ENCODE results near the gene GTF2F1.
A peak's percentile ranks its signal among the peaks of the same experiment; 100 is the strongest.

GTF2F1 gene

DNA sequence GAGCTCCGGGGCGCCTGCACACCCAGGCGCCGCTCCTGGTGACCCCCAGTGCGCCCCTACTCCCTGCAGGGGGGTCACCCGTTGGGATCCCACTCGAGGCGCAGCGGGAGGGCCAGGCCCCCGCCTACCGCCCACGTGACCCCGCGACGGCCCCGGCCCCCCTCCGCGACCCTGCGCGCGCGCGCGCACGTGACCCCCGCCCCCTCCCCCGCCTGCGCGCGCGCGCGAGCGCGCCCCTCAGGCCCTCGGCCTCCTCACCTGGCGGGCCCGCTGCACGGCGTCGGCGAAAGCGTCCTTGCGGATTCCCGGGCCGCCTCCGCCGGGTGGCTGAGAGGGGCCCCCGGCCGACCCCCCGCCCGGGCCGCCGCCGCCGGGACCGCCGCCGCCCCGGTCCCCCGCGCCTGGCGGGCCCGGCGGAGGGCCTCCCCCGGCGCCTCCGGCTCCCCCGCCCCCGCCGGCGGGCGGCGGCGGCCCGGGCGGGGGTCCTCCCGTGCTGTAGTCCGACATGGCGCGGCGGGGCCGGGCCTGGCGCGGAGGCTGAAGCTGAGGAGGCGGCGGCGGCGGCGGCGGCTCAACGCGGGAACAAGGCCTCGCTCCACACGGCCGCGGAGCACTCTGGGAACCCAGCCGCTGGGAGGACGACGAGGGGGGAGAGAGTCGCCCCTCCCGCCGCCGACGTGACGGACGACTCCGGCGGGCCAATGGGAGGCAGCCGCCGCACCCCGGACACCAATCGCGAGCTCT, 31.4 kb upstream of the GTF2F1 start, which contains the start of gene KHSRP:
KHSRP (minus strand) TSS at position 617 of the 744 bp plus-strand sequence; CDS start at position 507, 110 bp downstream.
- H3K27me3 Mint-ChIP-seq: no peaks in the 10 kb centered on the region
- peak within 1 kb of the TSS; percentile 92 for H3K27ac Mint-ChIP-seq
- peaks cover 29% of the 10 kb centered on the region for H3K4me1 Mint-ChIP-seq
- peak within 1 kb of the TSS; percentile 93 for H3K4me3 Mint-ChIP-seq
- ATAC-seq (no peak), DNase-seq (peak; percentile 48)
- H3K36me3 Mint-ChIP-seq (ENCODE audit: low read depth): peaks cover 33% of the 10 kb centered on the region
- H3K9me3 Mint-ChIP-seq: no peaks in the 10 kb centered on the region

DNA sequence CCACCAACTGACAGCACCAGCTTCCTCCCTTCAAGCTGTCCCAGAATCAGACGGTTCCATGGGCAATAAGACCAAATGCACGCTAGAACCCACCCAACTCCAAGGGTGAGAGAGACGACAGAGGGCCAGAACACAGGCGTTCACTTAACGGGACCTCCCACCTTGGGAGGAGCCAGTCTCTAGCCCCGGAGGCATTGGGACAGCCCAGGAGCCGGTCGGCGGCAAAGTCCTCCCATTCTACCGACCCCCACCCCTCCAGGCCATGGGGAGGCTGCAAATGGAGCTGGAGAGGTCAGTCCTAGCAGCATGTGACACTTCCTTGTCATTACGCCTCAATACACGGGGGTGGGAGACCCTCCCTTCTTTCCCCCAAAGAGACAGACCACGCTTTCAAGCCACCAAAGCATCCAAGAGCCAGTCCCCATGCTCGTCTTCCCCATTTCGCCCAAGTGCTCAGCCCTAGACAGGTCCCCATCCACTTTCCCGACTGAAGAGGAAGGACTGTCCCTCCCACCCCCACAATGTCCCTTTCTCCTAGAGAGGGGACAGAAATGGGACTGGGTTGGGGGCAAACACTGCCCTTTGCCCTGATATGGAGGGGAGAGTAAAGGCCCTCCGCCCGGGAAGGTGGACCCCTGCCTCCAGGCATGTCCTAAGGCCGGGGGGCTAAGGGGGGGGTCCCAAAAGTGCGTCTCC, 30.7 kb upstream of the GTF2F1 start:
- H3K36me3 Mint-ChIP-seq (ENCODE audit: low read depth): peaks cover 39% of the 10 kb centered on the region
- peaks cover 29% of the 10 kb centered on the region for H3K4me1 Mint-ChIP-seq
- H3K9me3 Mint-ChIP-seq: no peaks in the 10 kb centered on the region
- ATAC-seq (no peak), DNase-seq (peak; percentile 53)
- no peaks in the 10 kb centered on the region for H3K27me3 Mint-ChIP-seq
- peak overlapping the region; percentile 88 for H3K27ac Mint-ChIP-seq
- H3K4me3 Mint-ChIP-seq: peak overlapping the region; percentile 93

DNA sequence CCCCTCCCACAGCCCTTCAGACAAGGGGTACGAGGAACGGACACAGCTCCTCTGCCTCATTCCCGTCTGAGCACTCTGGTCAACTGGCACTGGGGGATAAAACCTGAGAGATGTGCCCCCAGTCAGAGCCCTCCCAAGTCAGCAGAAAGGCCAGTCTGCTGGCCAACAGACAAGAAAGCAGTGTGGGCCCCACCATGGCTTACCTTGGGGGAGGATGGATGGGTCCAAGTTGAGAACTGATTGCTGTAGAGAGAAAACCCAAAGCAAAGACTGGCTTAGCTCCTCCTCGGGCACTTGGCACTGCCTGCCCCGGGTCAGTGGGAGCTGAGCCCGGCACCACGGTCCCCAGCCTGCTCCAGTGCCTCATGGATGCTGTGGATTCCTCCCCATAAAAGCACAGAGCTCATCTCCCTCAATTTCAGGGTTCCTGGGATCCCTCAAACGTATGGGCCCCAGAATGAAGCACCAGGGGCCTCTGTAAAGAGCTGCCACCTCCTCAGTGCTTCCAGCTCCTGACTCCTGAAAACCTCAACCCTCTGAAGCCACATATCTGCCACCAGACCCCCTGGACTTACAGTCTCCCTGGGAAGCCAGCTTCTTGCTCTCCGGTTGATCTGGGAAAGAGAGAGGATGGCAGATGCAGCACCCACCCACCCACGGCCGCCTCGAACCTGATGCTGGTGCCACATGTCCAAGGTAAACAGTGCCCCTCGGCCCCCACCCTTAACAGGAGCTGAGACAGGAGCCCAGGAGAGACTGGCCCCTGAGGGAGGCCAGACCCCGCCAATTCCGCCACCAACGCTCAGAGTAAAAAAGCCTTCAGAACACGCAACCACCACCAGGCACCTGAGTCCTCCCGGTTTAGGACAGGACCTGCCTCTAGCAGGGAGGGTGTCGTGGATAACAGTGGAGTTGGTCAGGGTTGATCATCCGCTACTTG, 28.4 kb upstream of the GTF2F1 start:
- H3K27me3 Mint-ChIP-seq: no peaks in the 10 kb centered on the region
- ATAC-seq (no peak), DNase-seq (no peak)
- peaks cover 29% of the 10 kb centered on the region for H3K4me1 Mint-ChIP-seq
- no peak overlapping the region for H3K4me3 Mint-ChIP-seq
- no peaks in the 10 kb centered on the region for H3K9me3 Mint-ChIP-seq
- no peak overlapping the region for H3K27ac Mint-ChIP-seq
- H3K36me3 Mint-ChIP-seq (ENCODE audit: low read depth): peaks cover 50% of the 10 kb centered on the region

DNA sequence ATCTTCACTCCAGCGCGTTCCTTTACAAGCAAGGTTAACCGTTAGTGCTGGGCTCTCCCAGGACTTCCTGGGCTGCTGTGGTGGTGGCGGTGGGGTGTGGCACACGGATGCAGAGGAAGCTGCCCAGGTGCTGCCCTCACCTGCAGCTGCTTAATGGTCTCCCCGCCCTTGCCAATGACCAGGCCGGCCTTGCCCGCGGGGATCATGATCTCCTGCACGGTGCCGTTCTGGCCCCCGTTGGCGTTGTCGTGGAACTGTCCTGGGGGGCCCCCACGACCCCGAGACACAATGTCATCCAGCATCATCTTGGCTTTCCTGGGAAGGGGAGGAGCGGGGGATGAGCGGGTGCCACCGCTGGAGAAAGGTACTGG, 25.6 kb upstream of the GTF2F1 start:
- no peak for DNase-seq

DNA sequence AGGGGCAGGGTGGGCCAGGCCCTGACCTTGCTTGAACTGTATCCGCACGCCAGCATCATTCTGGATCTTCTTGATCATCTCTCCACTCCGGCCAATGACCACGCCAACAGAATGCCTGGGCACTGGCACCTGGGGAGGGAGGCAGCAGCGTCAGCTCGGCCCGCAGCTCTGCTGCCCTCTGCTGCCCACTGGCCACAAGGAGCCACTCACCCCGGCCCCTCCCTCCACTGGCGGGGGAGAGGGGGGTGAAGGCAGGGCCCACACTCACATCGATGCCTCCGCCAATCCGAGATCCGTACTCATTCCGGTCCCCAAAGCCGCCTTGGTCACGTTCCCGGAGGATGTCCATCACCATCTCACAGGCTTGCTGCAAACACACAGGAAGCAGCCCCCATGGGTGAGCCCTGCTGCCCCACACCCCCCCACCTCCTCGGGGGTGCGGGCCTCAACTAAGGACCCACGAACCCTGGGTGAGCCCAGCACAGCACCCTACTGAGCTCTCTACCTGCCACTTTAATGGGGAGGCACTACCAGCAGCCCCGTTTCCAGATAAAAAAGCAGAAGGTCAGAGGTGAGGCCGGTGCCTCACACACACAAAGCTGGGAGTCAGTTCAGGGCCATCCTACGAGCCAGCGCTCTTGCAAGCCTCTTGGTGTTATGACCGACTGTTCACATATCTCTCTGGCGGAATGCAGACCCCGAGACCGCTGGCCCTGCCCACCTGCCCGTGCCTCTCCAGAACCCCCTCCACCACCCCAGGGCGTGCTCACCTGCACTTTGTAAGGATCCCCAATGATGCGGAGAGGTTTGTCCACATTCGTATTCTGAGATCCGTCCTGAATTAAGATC, 25.0 kb upstream of the GTF2F1 start:
- H3K36me3 Mint-ChIP-seq (ENCODE audit: low read depth): peaks cover 54% of the 10 kb centered on the region

More for the DNA sequence above, 25.6 kb upstream of the GTF2F1 start:
- Mint-ChIP-seq H3K4me1 (peaks cover 17% of the 10 kb centered on the region), H3K27ac (no peak overlapping the region), H3K27me3 (no peaks in the 10 kb centered on the region), H3K36me3 (ENCODE audit: low read depth) (peaks cover 58% of the 10 kb centered on the region), H3K4me3 (no peak overlapping the region), H3K9me3 (no peaks in the 10 kb centered on the region)
- ATAC-seq: no peak

DNA sequence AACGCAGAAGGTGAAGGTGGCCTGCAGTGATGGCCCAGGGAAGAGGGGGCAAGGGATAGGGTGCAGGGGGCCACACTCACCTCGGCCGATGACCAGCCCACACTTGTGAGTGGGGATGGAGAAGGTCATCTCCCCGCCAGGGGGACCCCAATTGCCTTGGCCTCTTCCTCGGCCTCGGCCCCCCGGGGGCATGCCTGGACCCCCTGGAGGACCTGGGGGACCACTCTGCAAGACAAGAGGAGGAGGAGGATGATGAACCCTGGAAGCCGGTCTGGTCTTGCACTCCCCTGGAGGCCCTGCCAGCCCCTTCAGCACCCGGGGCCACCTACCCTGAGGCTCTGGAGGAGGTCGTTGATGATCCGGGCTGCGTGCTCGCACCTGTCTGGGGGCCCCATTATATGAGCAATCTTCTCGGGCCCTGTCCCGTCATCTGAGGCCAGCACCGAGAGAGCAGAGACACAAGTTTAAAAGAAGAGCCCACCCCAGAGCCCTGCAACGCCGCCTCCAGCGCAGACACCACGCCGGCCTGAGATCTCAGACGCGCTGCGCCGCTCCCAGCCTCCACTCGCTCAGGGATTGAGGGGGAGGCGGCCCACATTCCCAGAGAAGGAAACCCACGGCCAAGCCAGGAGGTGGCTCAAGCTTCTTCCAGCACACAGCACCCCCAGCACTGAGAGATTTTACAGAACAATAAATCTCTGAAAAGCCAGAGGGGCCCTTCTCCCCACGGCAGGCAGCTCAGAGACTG, 23.9 kb upstream of the GTF2F1 start:
- Mint-ChIP-seq H3K9me3 (no peaks in the 10 kb centered on the region), H3K4me1 (peaks cover under 1% of the 10 kb centered on the region), H3K27ac (no peak overlapping the region), H3K4me3 (no peak overlapping the region), H3K27me3 (no peaks in the 10 kb centered on the region), H3K36me3 (ENCODE audit: low read depth) (peaks cover 45% of the 10 kb centered on the region)
- DNase-seq: no peak
- no peak for ATAC-seq

More for the DNA sequence above, 25.0 kb upstream of the GTF2F1 start:
- no peak overlapping the region for H3K27ac Mint-ChIP-seq
- no peaks in the 10 kb centered on the region for H3K9me3 Mint-ChIP-seq
- H3K4me1 Mint-ChIP-seq: peaks cover 11% of the 10 kb centered on the region
- H3K27me3 Mint-ChIP-seq: no peaks in the 10 kb centered on the region
- no peak overlapping the region for H3K4me3 Mint-ChIP-seq
- no peak for DNase-seq
- no peak for ATAC-seq

DNA sequence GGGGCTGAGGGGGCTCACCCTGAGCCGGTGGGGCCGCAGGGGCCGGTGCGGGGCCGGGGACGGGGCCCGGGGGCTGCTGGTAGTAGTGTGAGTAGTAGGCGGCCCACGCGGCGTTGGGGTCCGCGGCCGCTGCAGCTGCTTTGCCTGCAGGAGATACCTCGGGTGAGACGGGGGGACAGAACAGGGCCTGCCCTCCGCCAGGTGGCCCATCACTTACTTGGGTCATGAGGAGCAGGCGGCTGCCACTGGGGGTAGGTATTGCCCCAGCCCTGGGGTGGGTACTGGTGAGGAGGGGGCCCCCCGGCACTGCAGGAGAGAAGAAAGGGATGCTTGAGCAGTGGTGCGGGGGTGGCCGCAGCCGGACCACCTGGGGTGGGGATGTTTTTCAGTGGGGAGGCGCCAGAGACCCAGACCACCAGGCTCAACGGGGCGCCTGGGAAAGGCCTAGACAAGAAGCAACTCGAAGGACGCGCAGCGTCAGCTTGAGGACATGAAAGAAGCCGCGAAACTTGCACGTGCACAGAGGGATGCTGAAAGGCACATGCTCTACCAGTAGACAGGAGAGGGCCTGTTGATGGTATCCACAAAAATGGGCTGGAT, 22.7 kb upstream of the GTF2F1 start:
- no peaks in the 10 kb centered on the region for H3K9me3 Mint-ChIP-seq
- no peak overlapping the region for H3K4me3 Mint-ChIP-seq

DNA sequence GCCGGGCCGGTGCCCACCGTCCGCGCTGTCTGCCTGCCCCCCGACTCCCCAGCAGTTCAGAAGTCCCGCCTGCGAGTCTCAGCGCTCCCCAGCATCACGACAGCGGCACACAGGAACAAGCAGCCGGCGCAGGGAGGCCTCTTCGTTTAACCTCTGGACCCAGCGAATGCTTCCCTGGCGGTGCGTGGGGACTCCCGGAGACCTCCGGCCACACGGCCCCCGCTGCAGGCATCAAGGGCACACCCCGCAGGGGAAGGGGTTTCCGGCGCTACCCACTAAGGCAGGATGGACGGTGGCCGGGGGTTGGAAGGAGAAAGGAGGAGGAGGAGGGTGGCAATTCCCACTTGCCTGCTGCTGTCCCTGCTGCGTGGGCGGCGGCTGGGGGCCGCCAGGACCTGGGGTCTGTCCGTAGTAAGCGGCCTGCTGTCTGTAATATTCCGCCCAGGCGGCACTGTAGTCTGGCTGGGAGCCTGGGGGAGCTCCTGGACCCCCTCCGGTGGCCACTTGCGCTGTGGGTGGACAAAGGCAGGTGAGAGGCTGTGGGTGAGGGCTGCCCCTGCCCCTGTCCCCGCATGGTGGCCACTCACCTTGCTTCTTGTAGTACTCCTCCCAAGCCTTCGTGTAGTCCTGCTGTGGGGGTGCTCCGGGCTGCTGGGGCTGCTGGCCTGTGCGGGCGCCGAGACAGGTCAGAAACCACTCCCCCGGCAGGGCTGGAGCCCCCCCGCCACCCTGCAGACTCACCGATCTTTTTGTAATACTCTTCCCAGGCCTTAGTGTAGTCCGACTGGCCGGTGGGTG, 22.0 kb upstream of the GTF2F1 start:
- H3K9me3 Mint-ChIP-seq: no peaks in the 10 kb centered on the region
- ATAC-seq (no peak), DNase-seq (no peak)
- H3K27ac Mint-ChIP-seq: no peak overlapping the region
- no peaks in the 10 kb centered on the region for H3K27me3 Mint-ChIP-seq
- H3K4me3 Mint-ChIP-seq: no peak overlapping the region
- H3K36me3 Mint-ChIP-seq (ENCODE audit: low read depth): peaks cover 31% of the 10 kb centered on the region
- no peaks in the 10 kb centered on the region for H3K4me1 Mint-ChIP-seq

More for the DNA sequence above, 22.7 kb upstream of the GTF2F1 start:
- Mint-ChIP-seq H3K27me3 (no peaks in the 10 kb centered on the region), H3K4me1 (no peaks in the 10 kb centered on the region), H3K36me3 (ENCODE audit: low read depth) (peaks cover 38% of the 10 kb centered on the region), H3K27ac (no peak overlapping the region)
- DNase-seq (no peak), ATAC-seq (no peak)

DNA sequence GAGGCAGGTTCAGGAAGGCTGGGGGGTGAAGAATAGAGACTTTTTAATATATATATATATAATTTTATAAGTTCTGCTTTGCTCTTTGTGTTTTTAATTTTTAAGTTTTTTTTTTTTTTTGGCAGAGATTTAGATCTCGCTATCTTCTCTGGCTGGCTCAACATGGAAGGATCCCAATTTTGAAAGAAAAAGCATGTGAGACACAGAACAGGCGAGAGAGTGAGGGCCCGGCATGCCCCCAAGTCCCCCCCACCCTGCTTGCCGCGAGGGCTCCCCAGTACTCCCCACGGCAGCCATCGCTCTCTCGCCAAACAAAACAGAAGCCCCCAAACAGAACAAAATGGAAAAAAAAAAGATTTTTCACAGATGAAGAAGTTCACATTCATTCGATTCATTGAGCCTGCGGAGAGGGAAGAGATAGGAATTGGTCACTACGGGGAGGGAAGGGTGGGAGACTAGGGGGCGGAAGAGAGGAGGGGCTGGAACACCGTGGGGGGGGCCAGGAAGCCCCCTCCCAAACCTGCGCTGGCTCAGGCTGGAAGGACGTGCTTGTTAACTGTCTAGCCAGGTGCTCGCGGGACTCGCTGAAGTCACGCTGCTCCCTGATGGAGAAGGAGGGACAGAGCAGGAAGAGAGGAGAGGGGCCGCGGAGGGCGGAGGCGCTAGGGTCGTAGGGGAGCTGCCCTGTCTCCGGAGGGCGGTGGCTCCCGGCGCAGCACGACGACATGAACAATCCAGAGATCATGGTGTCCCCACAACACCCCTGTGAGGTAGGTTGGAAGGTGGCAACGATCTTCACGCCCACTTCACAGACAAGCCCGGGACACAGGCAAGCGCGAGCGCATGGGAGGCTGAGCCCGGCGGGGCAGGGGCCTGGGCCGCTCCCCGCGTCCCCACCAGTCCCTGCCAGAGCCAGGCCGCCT, 21.0 kb upstream of the GTF2F1 start:
- no peak for DNase-seq
- ATAC-seq: no peak
- Mint-ChIP-seq H3K27me3 (no peaks in the 10 kb centered on the region), H3K9me3 (no peaks in the 10 kb centered on the region), H3K36me3 (ENCODE audit: low read depth) (peaks cover 24% of the 10 kb centered on the region), H3K27ac (no peak overlapping the region), H3K4me3 (no peak overlapping the region), H3K4me1 (no peaks in the 10 kb centered on the region)

DNA sequence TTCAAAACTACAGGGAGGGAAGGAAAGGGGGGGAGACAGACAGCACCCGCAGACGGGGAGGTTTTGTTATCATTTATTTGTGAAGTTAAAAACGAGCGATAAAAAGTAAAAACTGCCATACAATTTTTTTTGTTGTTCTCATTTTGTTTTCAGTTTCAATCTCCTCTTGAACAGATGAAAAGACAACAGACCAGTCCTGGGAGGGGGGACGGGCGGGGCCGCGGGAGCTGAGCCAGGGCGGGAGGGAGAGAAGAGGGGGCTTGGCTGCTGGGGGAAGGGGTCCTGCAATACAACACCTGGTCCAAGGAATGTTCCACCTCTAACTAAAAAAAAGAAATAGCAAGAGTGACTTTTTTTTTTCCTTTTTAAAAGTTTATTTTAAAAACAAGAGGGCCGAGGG, 20.3 kb upstream of the GTF2F1 start:
- no peak for DNase-seq
- H3K27me3 Mint-ChIP-seq: no peaks in the 10 kb centered on the region
- H3K36me3 Mint-ChIP-seq (ENCODE audit: low read depth): peaks cover 17% of the 10 kb centered on the region
- H3K4me1 Mint-ChIP-seq: no peaks in the 10 kb centered on the region
- no peak for ATAC-seq
- no peaks in the 10 kb centered on the region for H3K9me3 Mint-ChIP-seq
- H3K4me3 Mint-ChIP-seq: no peak overlapping the region
- no peak overlapping the region for H3K27ac Mint-ChIP-seq

DNA sequence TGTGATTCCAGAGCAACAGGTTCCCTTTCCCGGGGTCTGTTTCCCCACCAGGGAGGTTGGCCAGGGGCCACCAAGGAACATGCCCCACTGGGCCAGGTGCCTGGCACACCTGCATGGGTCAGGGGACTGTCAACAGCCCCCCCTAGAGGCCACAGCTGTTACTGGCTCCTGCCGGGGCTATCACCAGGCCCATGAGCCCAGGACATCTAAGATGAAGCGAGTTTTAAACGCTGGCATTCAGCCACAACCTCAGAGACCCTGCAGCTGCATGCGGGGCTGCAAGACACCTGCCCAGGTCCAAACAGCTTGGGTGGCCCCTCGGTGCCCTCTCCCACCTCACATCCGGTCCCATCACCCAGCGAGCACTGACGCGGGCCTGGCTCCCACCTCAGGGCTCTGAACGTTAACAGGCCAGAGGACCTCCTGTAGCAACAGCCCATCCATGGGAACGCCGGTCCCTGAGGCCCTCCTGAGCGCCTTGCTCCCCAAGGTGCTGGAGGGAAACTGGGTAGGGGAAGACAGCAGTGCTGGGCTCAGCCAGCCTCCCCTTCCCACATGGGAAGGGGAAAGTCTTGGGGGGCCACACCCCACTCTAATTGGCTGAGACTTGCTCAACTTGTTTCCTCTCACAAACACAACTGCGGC, 19.6 kb upstream of the GTF2F1 start:
- DNase-seq: peak; percentile 59
- Mint-ChIP-seq H3K27ac (no peak overlapping the region), H3K4me3 (no peak overlapping the region), H3K4me1 (no peaks in the 10 kb centered on the region), H3K27me3 (no peaks in the 10 kb centered on the region), H3K36me3 (ENCODE audit: low read depth) (peaks cover 12% of the 10 kb centered on the region), H3K9me3 (no peaks in the 10 kb centered on the region)
- peak; percentile 53 for ATAC-seq
